ENCODE results near the gene PNRC2. TPM values are rescaled to one million over a fixed set of nuclear protein-coding genes. Genes with fewer than 3 reads are reported as not detected.

The PNRC2 gene
- total and polyA plus RNA-seq, 10 of the 15 experiments (the other 5 are each of a cell fraction or from before 2014, with no cell fraction given), result 106 to 205 (median 163) TPM

GRCh38 chr1:23910144-23910543, 49.5 kb upstream of the PNRC2 start (continued):
- no peak for TF ChIP-seq TCF3 (IDR thresholded peaks at IDR 0.05; ENCODE audit: borderline replicate concordance, insufficient read depth, low read depth, low read length)
- no peak for TF ChIP-seq ATF2 (IDR thresholded peaks at IDR 0.05; ENCODE audit: low read length)
- no peak for TF ChIP-seq NFYB (IDR thresholded peaks at IDR 0.05; ENCODE audit: insufficient read depth, low read depth, low read length)
- peak; percentile 94 for TF ChIP-seq MTA2 (IDR thresholded peaks at IDR 0.05; ENCODE audit: low read depth)
- TF ChIP-seq SMAD5 (IDR thresholded peaks at IDR 0.05; ENCODE audit: low read depth), result no peak
- TF ChIP-seq TAF1 (IDR thresholded peaks at IDR 0.05; ENCODE audit: borderline replicate concordance, low read depth, low read length), result 0 out of 2 replicates have a peak, but pooled peaks have one; percentile 13
- no peak for TF ChIP-seq HDAC2 (IDR thresholded peaks at IDR 0.05)
- TF ChIP-seq NR2C2 (IDR thresholded peaks at IDR 0.05; ENCODE audit: borderline replicate concordance, control insufficient read depth, insufficient read length, low read depth), result no peak
- TF ChIP-seq, protein P1, sequence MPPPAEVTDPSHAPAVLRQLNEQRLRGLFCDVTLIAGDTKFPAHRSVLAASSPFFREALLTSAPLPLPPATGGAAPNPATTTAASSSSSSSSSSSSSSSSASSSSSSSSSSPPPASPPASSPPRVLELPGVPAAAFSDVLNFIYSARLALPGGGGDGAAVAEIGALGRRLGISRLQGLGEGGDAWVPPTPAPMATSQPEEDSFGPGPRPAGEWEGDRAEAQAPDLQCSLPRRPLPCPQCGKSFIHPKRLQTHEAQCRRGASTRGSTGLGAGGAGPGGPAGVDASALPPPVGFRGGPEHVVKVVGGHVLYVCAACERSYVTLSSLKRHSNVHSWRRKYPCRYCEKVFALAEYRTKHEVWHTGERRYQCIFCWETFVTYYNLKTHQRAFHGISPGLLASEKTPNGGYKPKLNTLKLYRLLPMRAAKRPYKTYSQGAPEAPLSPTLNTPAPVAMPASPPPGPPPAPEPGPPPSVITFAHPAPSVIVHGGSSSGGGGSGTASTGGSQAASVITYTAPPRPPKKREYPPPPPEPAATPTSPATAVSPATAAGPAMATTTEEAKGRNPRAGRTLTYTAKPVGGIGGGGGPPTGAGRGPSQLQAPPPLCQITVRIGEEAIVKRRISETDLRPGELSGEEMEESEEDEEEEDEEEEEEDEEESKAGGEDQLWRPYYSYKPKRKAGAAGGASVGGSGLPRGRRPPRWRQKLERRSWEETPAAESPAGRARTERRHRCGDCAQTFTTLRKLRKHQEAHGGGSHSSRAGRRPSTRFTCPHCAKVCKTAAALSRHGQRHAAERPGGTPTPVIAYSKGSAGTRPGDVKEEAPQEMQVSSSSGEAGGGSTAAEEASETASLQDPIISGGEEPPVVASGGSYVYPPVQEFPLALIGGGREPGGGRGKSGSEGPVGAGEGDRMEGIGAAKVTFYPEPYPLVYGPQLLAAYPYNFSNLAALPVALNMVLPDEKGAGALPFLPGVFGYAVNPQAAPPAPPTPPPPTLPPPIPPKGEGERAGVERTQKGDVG (CRISPR knock-in tag; IDR thresholded peaks at IDR 0.05), result no peak
- no peak for TF ChIP-seq MAX (IDR thresholded peaks at IDR 0.05; ENCODE audit: low read depth, low read length)
- no peak for TF ChIP-seq RB1 (IDR thresholded peaks at IDR 0.05; ENCODE audit: borderline replicate concordance)
- TF ChIP-seq NRF1 (conservative IDR thresholded peaks at IDR 0.05; ENCODE audit: low read depth, low read length), result no peak
- no peak for TF ChIP-seq TARDBP (IDR thresholded peaks at IDR 0.05; ENCODE audit: borderline replicate concordance)
- no peak for TF ChIP-seq ZBED1 (IDR thresholded peaks at IDR 0.05; ENCODE audit: borderline replicate concordance)
- no peak for TF ChIP-seq SPI1 (IDR thresholded peaks at IDR 0.05; ENCODE audit: borderline replicate concordance, insufficient read depth, low read depth, low read length)
- TF ChIP-seq GABPA (IDR thresholded peaks at IDR 0.05; ENCODE audit: low read depth), result no peak
- TF ChIP-seq EGR1 (IDR thresholded peaks at IDR 0.05; ENCODE audit: borderline replicate concordance in 1 of 2, low read depth in 2 of 2, low read length in 2 of 2), result no peak
- TF ChIP-seq YY1 (IDR thresholded peaks at IDR 0.05; ENCODE audit: low read depth, low read length), result 0 out of 2 replicates have a peak, but pooled peaks have one; percentile 25
- no peak for TF ChIP-seq ZNF687 (IDR thresholded peaks at IDR 0.05)
- no peak for TF ChIP-seq ESRRA (IDR thresholded peaks at IDR 0.05; ENCODE audit: low read length)
- TF ChIP-seq BACH1 (IDR thresholded peaks at IDR 0.05; ENCODE audit: borderline replicate concordance), result peak; percentile 24; the same call in 1 of the 2 replicates
